ENCODE results near the gene MRPL11. TPM values are rescaled to one million over a fixed set of nuclear protein-coding genes. Genes with fewer than 3 reads are reported as not detected.

The MRPL11 gene
- total and polyA plus RNA-seq, 2 of the 13 experiments (the other 11 are each of a cell fraction or from before 2014, with no cell fraction given) = 72.9 to 176 TPM

DNA sequence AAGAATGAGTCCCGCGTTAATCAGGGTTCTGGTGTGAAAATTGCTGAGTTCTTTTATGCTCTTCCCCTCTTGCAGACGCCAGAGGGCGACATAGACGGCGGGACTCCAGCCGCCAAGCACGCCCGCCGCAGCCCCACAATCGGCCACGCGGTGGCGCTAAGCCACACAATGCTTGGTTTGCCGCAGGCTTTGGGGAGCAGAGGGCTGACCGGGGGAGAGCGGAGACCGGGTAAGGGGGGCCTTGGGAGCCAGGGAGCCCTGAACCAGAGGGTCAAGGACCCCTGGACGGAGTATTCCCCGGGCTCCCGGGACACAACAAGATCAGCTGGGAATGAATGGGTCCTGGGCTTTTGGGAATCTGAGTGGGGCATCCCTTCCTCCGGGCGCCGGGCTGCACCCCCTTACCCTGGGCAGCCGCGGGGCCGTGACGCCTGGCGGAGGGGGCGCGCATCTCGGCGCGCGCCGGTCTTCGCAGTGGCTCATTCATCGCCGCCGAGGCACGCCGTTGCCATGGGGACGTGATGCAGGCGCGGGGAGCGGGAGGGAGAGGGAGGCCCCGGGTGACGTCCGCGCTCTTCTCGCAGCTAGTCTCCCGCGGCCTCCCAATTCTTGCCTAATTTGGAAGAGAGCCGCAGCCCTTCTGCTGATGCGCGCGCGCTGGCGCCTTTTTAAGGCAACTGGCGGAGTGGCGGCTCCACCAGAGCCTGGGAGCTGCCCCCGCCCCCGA, 30.0 kb downstream of the MRPL11 start (continued):
- TF ChIP-seq, protein P1, sequence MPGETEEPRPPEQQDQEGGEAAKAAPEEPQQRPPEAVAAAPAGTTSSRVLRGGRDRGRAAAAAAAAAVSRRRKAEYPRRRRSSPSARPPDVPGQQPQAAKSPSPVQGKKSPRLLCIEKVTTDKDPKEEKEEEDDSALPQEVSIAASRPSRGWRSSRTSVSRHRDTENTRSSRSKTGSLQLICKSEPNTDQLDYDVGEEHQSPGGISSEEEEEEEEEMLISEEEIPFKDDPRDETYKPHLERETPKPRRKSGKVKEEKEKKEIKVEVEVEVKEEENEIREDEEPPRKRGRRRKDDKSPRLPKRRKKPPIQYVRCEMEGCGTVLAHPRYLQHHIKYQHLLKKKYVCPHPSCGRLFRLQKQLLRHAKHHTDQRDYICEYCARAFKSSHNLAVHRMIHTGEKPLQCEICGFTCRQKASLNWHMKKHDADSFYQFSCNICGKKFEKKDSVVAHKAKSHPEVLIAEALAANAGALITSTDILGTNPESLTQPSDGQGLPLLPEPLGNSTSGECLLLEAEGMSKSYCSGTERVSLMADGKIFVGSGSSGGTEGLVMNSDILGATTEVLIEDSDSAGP (CRISPR knock-in tag; IDR thresholded peaks at IDR 0.05; ENCODE audit: borderline replicate concordance) = peak; percentile 52; the same call in 1 of the 2 replicates
- TF ChIP-seq DNMT3B (CRISPR knock-in tag; conservative IDR thresholded peaks at IDR 0.05) (no peak), TEAD3 (CRISPR knock-in tag; optimal IDR thresholded peaks at IDR 0.05; ENCODE audit: borderline replicate concordance) (peak; percentile 52), CHD4 (IDR thresholded peaks at IDR 0.05; ENCODE audit: borderline replicate concordance, low read length) (no peak), POLR2AphosphoS2 (IDR thresholded peaks at IDR 0.05; ENCODE audit: low read depth, low read length) (no peak), MIER3 (CRISPR knock-in tag; IDR thresholded peaks at IDR 0.05; ENCODE audit: borderline replicate concordance) (no peak), ZNF335 (CRISPR knock-in tag; IDR thresholded peaks at IDR 0.05) (peak; percentile 96), PTBP1 (IDR thresholded peaks at IDR 0.05; ENCODE audit: low read depth, low read length, poor library complexity, severe bottlenecking) (no peak), ATF7-NPFF (CRISPR knock-in tag; IDR thresholded peaks at IDR 0.05; ENCODE audit: low read depth) (no peak), ZNF468 (CRISPR knock-in tag; IDR thresholded peaks at IDR 0.05) (no peak), ZNF331 (CRISPR knock-in tag; IDR thresholded peaks at IDR 0.05) (no peak), STAG1 (CRISPR knock-in tag; IDR thresholded peaks at IDR 0.05) (peak; percentile 94), NFE2 (CRISPR knock-in tag; IDR thresholded peaks at IDR 0.05) (no peak), PRMT3 (CRISPR knock-in tag; IDR thresholded peaks at IDR 0.05; ENCODE audit: borderline replicate concordance, low read depth) (no peak), SOX13 (IDR thresholded peaks at IDR 0.05) (no peak), SOX13 (CRISPR knock-in tag; conservative IDR thresholded peaks at IDR 0.05 in 1 of 2, IDR thresholded peaks at IDR 0.05 in 1 of 2) (peak in 1 of 2 experiments; percentile 37; a peak in 1 of 4 replicates), U2AF2 (IDR thresholded peaks at IDR 0.05; ENCODE audit: low read depth, low read length) (no peak), LCORL (IDR thresholded peaks at IDR 0.05) (no peak), LCORL (CRISPR knock-in tag; IDR thresholded peaks at IDR 0.05) (no peak), ZNF556 (CRISPR knock-in tag; IDR thresholded peaks at IDR 0.05; ENCODE audit: borderline replicate concordance) (peak; percentile 37; the same call in 1 of the 2 replicates)
- TF ChIP-seq, protein P2, sequence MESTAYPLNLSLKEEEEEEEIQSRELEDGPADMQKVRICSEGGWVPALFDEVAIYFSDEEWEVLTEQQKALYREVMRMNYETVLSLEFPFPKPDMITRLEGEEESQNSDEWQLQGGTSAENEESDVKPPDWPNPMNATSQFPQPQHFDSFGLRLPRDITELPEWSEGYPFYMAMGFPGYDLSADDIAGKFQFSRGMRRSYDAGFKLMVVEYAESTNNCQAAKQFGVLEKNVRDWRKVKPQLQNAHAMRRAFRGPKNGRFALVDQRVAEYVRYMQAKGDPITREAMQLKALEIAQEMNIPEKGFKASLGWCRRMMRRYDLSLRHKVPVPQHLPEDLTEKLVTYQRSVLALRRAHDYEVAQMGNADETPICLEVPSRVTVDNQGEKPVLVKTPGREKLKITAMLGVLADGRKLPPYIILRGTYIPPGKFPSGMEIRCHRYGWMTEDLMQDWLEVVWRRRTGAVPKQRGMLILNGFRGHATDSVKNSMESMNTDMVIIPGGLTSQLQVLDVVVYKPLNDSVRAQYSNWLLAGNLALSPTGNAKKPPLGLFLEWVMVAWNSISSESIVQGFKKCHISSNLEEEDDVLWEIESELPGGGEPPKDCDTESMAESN (CRISPR knock-in tag; conservative IDR thresholded peaks at IDR 0.05) = peak; percentile 35; the same call in 1 of the 2 replicates
- TF ChIP-seq, protein P3, sequence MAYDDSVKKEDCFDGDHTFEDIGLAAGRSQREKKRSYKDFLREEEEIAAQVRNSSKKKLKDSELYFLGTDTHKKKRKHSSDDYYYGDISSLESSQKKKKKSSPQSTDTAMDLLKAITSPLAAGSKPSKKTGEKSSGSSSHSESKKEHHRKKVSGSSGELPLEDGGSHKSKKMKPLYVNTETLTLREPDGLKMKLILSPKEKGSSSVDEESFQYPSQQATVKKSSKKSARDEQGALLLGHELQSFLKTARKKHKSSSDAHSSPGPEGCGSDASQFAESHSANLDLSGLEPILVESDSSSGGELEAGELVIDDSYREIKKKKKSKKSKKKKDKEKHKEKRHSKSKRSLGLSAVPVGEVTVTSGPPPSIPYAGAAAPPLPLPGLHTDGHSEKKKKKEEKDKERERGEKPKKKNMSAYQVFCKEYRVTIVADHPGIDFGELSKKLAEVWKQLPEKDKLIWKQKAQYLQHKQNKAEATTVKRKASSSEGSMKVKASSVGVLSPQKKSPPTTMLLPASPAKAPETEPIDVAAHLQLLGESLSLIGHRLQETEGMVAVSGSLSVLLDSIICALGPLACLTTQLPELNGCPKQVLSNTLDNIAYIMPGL (CRISPR knock-in tag; IDR thresholded peaks at IDR 0.05; ENCODE audit: borderline replicate concordance in 1 of 2, low read depth in 1 of 2) = peak; percentile 84 to 89; a peak in 3 of 4 replicates

Measured in HepG2 (cell line).